Nephron progenitor cell (in vitro differentiated cells): ENCODE measurements around the gene FOXM1.

Experiments
- DNase-seq: peaks from one replicate; pipeline ENCODE4 v3.0.0; 2021
- H3K27ac Mint-ChIP-seq: 2 replicates; pipeline ENCODE4 v1.8.0; 2021; ENCODE audit warnings: mild to moderate bottlenecking, moderate library complexity, mixed read lengths
- H3K27me3 Mint-ChIP-seq: 2 replicates; pipeline ENCODE4 v1.8.0; 2021; ENCODE audit warnings: mild to moderate bottlenecking, low read depth, mixed read lengths; ENCODE audit not compliant: poor library complexity
- H3K36me3 Mint-ChIP-seq: 2 replicates; pipeline ENCODE4 v1.8.0; 2021; ENCODE audit warnings: low read depth, mixed read lengths
- H3K4me1 Mint-ChIP-seq: 2 replicates; pipeline ENCODE4 v1.8.0; 2021; ENCODE audit warnings: mixed read lengths
- H3K4me3 Mint-ChIP-seq: 2 replicates; pipeline ENCODE4 v1.8.0; 2021; ENCODE audit warnings: mild to moderate bottlenecking, moderate library complexity, mixed read lengths
- H3K9me3 Mint-ChIP-seq: 2 replicates; pipeline ENCODE4 v1.8.0; 2021; ENCODE audit warnings: mild to moderate bottlenecking, moderate library complexity, mixed read lengths
- CTCF ChIP-seq: fragments of 200-600 bp; sonication (generic); IDR thresholded peaks from 2 replicates; pipeline ENCODE4 v1.5.0; 2021; ENCODE audit warnings: antibody characterized with exemption

The FOXM1 gene

GRCh38 chr12:2825132-2825531 lies 51.8 kb downstream of the FOXM1 start:
- Mint-ChIP-seq H3K4me3 (no peak overlapping the region), H3K4me1 (no peaks in the 10 kb centered on the region), H3K9me3 (no peaks in the 10 kb centered on the region), H3K27ac (no peak overlapping the region), H3K36me3 (peaks cover 64% of the 10 kb centered on the region), H3K27me3 (no peaks in the 10 kb centered on the region)
- no peak for TF ChIP-seq CTCF
- DNase-seq = no peak

- Mint-ChIP-seq H3K4me1 (no peaks in the 10 kb centered on the region), H3K27me3 (no peaks in the 10 kb centered on the region), H3K9me3 (no peaks in the 10 kb centered on the region), H3K36me3 (peaks cover 67% of the 10 kb centered on the region), H3K4me3 (no peak overlapping the region), H3K27ac (no peak overlapping the region)
- DNase-seq = no peak
- TF ChIP-seq CTCF = no peak
Observed at GRCh38 chr12:2824541-2824940, 52.4 kb downstream of the FOXM1 start.

- H3K27me3 Mint-ChIP-seq = no peaks in the 10 kb centered on the region
- H3K36me3 Mint-ChIP-seq = peaks cover 62% of the 10 kb centered on the region
Observed at GRCh38 chr12:2823483-2823882, 53.5 kb downstream of the FOXM1 start.

GRCh38 chr12:2820432-2820831 lies 56.5 kb downstream of the FOXM1 start:
- DNase-seq = no peak
- Mint-ChIP-seq H3K4me1 (no peaks in the 10 kb centered on the region), H3K36me3 (peaks cover 75% of the 10 kb centered on the region), H3K4me3 (no peak overlapping the region), H3K9me3 (no peaks in the 10 kb centered on the region), H3K27ac (no peak overlapping the region), H3K27me3 (peaks cover 5% of the 10 kb centered on the region)
- TF ChIP-seq CTCF = no peak

More at GRCh38 chr12:2823483-2823882, 53.5 kb downstream of the FOXM1 start:
- Mint-ChIP-seq H3K4me1 (no peaks in the 10 kb centered on the region), H3K9me3 (no peaks in the 10 kb centered on the region), H3K27ac (peak overlapping the region; percentile 60), H3K4me3 (no peak overlapping the region)
- no peak for DNase-seq
- no peak for TF ChIP-seq CTCF

GRCh38 chr12:2819810-2820209 lies 57.2 kb downstream of the FOXM1 start:
- H3K4me1 Mint-ChIP-seq = no peaks in the 10 kb centered on the region
- no peak for DNase-seq
- H3K9me3 Mint-ChIP-seq = no peaks in the 10 kb centered on the region
- H3K27ac Mint-ChIP-seq = peak overlapping the region; percentile 67
- no peak for TF ChIP-seq CTCF
- no peak overlapping the region for H3K4me3 Mint-ChIP-seq
- H3K36me3 Mint-ChIP-seq = peaks cover 72% of the 10 kb centered on the region
- H3K27me3 Mint-ChIP-seq = peaks cover 5% of the 10 kb centered on the region
